Measurements from ENCODE around the gene MLH3. TPM values are rescaled to one million over a fixed set of nuclear protein-coding genes. Genes with fewer than 3 reads are reported as not detected.
"Not testable (repeated sequence)": the region's sequence is repeated elsewhere in the genome, so short reads cannot be mapped to it uniquely, and the experiment has no call there.

Gene MLH3
- total RNA-seq, 1 experiment from 2014 or later = 11.1 TPM

DNA sequence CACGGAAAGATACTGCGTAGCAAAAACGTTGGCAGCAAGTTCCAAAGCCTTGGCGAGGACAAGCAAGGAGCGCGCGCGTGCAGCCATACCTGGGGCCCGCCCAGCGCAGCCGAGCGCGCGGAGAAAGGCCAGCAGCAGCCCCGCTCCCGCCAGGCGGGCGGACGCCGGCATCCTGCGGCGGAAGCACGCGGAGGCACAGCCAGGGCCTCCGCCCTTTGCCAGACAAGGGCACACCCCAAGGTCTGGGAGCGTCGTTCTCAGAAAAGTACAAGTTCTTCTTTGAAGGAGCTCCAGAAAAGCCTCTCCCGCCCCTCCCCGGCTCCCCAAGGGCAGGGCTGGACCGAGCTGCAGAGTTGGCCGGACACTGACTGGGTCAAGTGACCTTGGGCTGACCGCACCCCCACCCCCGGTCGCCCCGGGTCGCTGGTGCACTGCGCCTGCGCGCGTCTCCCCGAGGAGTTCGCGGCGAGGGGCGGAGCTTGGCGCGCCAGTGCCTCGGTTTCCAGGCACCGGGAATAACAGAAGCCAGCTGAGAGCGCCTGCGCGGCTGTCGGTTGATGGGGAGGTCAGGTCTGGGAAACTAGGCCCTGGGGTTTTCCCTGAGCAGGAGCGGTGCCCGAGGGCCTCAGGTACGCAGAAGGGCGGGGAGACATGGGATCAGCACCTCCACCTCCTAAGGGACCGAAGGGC is 18.0 kb upstream of the MLH3 start, which contains the start of gene ZC2HC1C:
TSS of gene ZC2HC1C (plus strand) at position 521 of the 690 bp plus-strand sequence. CDS start 933 bp downstream, outside the sequence.
- in situ Hi-C loops (cut with HindIII; ENCODE audit: low pct_unique_long_range_greater_than_20kb, low sequenced_read_pairs) = no loop called here
- peak; percentile 94 for DNase-seq (ENCODE audit: low read depth, low spot score)

GRCh38 chr14:75068294-75069120 is 17.2 kb upstream of the MLH3 start:
- no peak for DNase-seq (ENCODE audit: low read depth, low spot score)

GRCh38 chr14:75067765-75068164 is 16.5 kb upstream of the MLH3 start:
- DNase-seq (ENCODE audit: low read depth, low spot score); in situ Hi-C loops (cut with HindIII; ENCODE audit: low pct_unique_long_range_greater_than_20kb, low sequenced_read_pairs): not testable (repeated sequence)

More at GRCh38 chr14:75068294-75069120, 17.2 kb upstream of the MLH3 start:
- in situ Hi-C loops (cut with HindIII; ENCODE audit: low pct_unique_long_range_greater_than_20kb, low sequenced_read_pairs) = no loop called here

- DNase-seq (ENCODE audit: low read depth, low spot score) = peak; percentile 74
- in situ Hi-C loops (cut with HindIII; ENCODE audit: low pct_unique_long_range_greater_than_20kb, low sequenced_read_pairs) = no loop called here
Measured at GRCh38 chr14:75067212-75067611, 15.9 kb upstream of the MLH3 start.

DNA sequence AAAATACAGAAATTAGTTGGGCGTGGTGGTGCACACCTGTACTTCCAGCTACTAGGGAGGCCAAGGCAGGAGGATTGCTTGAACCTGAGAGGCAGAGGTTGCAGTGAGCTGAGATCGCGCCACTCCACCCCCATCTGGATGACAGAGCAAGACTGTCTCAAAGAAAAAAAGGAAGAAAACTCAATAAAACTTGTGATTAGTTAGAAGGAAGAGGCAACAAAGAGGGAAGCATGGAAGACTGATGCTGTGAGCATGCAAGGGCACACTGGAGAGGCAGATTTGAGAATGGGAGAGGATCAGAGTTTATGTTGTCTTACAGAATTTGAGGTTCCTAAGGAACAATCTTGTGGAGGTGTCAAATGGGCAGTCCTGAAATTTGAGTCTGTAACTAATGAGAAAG is 15.4 kb upstream of the MLH3 start:
- in situ Hi-C loops (cut with HindIII; ENCODE audit: low pct_unique_long_range_greater_than_20kb, low sequenced_read_pairs) = no loop called here
- DNase-seq (ENCODE audit: low read depth, low spot score) = no peak

DNA sequence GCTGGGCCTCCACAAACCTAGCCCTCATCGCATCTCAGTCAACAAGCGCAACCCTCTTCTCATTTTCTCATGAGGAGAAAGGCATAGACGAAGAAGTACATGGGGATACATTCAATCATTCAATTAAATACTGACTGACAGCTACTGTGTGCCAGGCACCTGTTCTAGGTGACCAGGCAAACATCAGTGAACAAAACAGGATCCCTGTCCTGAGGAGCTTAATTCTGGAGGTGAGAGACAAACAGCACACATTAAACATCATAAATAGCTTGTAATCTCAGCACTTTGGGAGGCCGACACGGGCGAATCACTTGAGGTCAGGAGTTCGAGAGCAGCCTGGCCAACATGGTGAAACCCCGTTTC is 12.9 kb upstream of the MLH3 start:
- in situ Hi-C loops (cut with HindIII; ENCODE audit: low pct_unique_long_range_greater_than_20kb, low sequenced_read_pairs) = no loop called here
- DNase-seq (ENCODE audit: low read depth, low spot score) = no peak

- peak; percentile 89 for DNase-seq (ENCODE audit: low read depth, low spot score)
- in situ Hi-C loops (cut with HindIII; ENCODE audit: low pct_unique_long_range_greater_than_20kb, low sequenced_read_pairs) = no loop called here
Measured at GRCh38 chr14:75063491-75064204, 12.4 kb upstream of the MLH3 start, which contains the start of gene ACYP1. Gene ACYP1 (minus strand): TSS chr14:75064024. CDS start chr14:75063553, 471 bp downstream.

- in situ Hi-C loops (cut with HindIII; ENCODE audit: low pct_unique_long_range_greater_than_20kb, low sequenced_read_pairs) = no loop called here
Measured at GRCh38 chr14:75063013-75063412, 11.7 kb upstream of the MLH3 start.

DNA sequence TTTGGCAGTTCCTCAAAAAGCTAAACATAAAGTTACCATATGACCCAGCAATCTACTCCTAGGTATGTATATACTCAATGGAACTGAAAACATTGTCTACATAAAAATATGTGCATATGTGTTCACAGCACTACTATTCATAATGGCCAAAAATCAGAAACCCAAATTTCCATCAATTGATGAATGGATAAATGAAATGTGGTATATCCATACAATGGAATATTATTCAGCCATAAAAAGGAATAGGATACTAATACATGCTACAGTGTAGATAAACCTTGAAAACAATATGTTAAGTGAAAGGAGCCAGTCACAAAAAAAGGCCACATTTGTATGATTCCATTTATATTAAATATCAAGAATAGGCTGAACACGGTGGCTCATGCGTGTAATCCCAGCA is 9.2 kb upstream of the MLH3 start:
- DNase-seq (ENCODE audit: low read depth, low spot score) = no peak
- in situ Hi-C loops (cut with HindIII; ENCODE audit: low pct_unique_long_range_greater_than_20kb, low sequenced_read_pairs) = no loop called here

More at GRCh38 chr14:75063013-75063412, 11.7 kb upstream of the MLH3 start:
- no peak for DNase-seq (ENCODE audit: low read depth, low spot score)

DNA sequence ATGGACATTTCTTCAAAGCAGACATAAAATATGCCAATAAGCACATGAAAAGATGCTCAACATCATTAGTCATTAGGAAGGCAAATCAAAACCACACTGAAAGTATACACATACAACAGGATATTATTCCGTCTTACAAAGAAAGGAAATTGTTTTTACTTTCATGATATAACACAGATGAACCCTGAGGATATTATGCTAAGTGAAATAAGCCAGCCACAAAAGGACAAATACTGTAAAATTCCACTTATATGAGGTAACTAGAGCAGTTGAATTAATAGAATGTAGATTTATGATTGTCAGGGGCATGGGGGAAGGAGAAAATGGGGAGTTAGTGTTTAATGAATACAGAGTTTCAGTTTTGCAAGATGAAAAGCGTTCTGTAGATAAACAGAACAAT is 8.4 kb upstream of the MLH3 start:
- in situ Hi-C loops (cut with HindIII; ENCODE audit: low pct_unique_long_range_greater_than_20kb, low sequenced_read_pairs) = no loop called here
- DNase-seq (ENCODE audit: low read depth, low spot score) = peak; percentile 38

DNA sequence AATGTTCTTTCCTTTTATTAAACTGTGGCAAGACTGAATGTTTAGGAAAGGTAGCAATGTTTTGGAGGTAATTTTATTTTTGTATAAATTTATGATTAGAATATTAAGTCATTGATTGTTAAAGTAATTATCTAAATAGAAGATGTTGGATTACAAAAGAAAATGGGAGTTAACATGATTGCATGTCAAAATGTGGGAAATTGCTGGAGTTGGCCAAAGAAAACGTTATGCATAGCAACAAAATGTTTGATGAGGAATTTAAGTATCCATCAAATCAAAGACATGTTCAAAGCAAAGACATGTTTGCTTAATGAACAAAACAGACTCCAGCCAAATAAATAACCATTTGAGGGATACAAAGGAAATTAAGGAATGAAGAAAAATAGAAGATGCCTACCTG is 3.2 kb upstream of the MLH3 start:
- no peak for DNase-seq (ENCODE audit: low read depth, low spot score)
- in situ Hi-C loops (cut with HindIII; ENCODE audit: low pct_unique_long_range_greater_than_20kb, low sequenced_read_pairs) = no loop called here

- no peak for DNase-seq (ENCODE audit: low read depth, low spot score)
Measured at GRCh38 chr14:75053396-75054291, 2.4 kb upstream of the MLH3 start.

DNA sequence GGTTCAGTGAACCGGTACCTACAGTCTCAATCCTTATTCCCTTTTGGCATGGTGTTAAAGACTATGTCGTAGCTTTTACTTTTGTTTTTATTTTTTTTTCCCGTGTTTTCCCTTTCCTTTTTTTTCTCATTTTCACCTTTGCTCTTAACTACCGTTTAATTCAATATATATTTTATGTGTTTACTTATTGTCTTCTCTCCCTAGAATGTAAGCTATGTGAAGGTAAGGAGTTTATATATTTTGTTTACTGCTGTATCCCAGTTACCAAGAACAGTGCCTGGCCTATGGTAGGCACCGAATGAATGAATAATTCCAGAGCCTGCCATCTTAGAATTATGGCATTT is 261 bp upstream of the MLH3 start:
- DNase-seq (ENCODE audit: low read depth, low spot score) = no peak
- in situ Hi-C loops (cut with HindIII; ENCODE audit: low pct_unique_long_range_greater_than_20kb, low sequenced_read_pairs) = no loop called here

More at GRCh38 chr14:75053396-75054291, 2.4 kb upstream of the MLH3 start:
- in situ Hi-C loops (cut with HindIII; ENCODE audit: low pct_unique_long_range_greater_than_20kb, low sequenced_read_pairs) = no loop called here

DNA sequence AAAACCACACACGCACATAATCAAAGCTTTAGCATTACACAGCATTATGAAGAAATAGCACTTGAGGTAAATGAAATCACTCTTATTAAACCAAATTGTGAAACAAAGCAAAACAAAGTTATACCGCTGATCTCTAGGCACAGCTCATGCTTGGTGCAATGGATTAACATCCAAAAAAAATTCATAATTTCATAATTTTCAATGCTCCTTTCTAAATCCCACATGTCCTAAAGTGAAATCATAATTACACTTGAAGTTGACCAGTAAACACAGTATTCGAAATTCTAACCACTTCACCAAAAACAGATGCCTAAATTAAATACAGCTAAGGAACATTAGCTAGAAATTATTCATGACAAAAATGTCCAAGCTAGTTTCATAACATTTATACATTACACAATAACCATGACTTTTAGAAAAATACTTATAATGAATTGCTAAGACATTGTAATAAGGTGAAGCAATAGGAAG is 1.5 kb downstream of the MLH3 start:
- in situ Hi-C loops (cut with HindIII; ENCODE audit: low pct_unique_long_range_greater_than_20kb, low sequenced_read_pairs) = no loop called here
- no peak for DNase-seq (ENCODE audit: low read depth, low spot score)

GRCh38 chr14:75049136-75049535 is 2.1 kb downstream of the MLH3 start:
- DNase-seq (ENCODE audit: low read depth, low spot score) = no peak
- in situ Hi-C loops (cut with HindIII; ENCODE audit: low pct_unique_long_range_greater_than_20kb, low sequenced_read_pairs) = no loop called here

DNA sequence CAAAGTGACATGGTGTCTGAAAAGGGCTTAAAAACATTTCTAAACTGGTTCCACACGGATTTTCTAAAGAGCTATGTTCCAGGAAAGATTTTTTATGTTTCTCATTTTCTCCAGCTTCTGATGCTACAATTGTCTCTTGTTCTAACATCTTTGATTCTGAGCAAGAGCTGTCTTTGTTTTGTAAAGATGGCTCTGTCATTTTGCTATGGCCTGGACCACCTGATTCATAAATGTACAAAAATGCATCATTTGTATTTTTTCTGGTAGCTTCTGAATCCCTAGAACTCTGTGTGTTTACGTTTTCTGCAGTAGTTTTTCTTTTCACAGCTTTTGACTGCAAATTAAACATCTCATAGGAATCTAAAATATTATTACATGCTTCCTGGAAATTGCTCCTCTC is 3.2 kb downstream of the MLH3 start:
- no peak for DNase-seq (ENCODE audit: low read depth, low spot score)
- in situ Hi-C loops (cut with HindIII; ENCODE audit: low pct_unique_long_range_greater_than_20kb, low sequenced_read_pairs) = no loop called here

DNA sequence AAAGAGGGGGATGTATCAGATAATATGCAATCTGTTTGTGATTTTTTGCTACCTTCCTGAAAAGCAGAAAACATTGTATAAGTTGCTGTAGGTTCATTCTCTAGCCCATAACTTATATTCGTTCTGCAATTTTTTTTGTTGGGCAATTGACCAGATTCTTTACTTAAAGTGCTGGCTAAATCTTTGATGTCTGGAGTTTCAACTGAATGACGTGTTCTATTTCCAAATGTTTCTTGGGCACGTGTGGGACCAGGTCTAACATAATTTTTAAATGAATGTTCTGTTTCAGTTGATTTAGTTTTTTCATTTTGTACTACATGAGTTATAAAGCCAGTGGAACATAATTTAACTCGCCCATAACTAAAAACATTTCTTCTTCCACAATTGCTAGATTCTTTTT is 3.8 kb downstream of the MLH3 start:
- DNase-seq (ENCODE audit: low read depth, low spot score) = no peak
- in situ Hi-C loops (cut with HindIII; ENCODE audit: low pct_unique_long_range_greater_than_20kb, low sequenced_read_pairs) = no loop called here

All from SK-MEL-5 (cell line).